Testis (tissue), 3 donors: ENCODE data around the gene SHF. TPM values are rescaled to one million over a fixed set of nuclear protein-coding genes. Genes with fewer than 3 reads are reported as not detected.

Experiments used
- DNase-seq: peaks from one replicate; pipeline ENCODE4 v3.0.0-alpha.2; 2019
- H3K27ac ChIP-seq, 2 donors: fragments of 200-600 bp; sonication (generic); one replicate each; pipeline ENCODE4 v1.5.1; 2019
- H3K27me3 ChIP-seq: fragments of 200-600 bp; sonication (generic); one replicate; pipeline ENCODE4 v1.5.1; 2019
- H3K36me3 ChIP-seq: fragments of 200-600 bp; sonication (generic); one replicate; pipeline ENCODE4 v1.5.1; 2017; ENCODE audit warnings: low read depth; ENCODE audit errors: missing control alignments
- H3K4me1 ChIP-seq: fragments of 200-600 bp; sonication (generic); one replicate; pipeline ENCODE4 v1.5.1; 2019
- H3K4me3 ChIP-seq, 2 donors: fragments of 200-600 bp; sonication (generic); one replicate each; pipeline ENCODE4 v1.5.1; 2017 to 2019
- H3K9me3 ChIP-seq: fragments of 200-600 bp; sonication (generic); one replicate; pipeline ENCODE4 v1.5.1; 2017
- POLR2A ChIP-seq: fragments of 450-650 bp; IDR thresholded peaks from one replicate; pipeline ENCODE4 v1.6.1; 2017; ENCODE audit warnings: antibody characterized with exemption, mild to moderate bottlenecking, moderate library complexity
- WGBS, 2 donors: methylation state at CpG; one replicate each; pipeline ENCODE4 v1.1.5; 2018; 5-methylcytosine and 5-hydroxymethylcytosine counted together
- intact Hi-C: fragments of 100-400 bp; cut with DNase I; formaldehyde crosslinking; loops from one replicate; pipeline ENCODE4 v1.15.1; 2023; ENCODE audit warnings: low total_unique reads
- polyA plus RNA-seq: library from polyadenylated mRNA; stranded (reverse); fragments of 350-450 nt; fragmentation: Illumina TruSeq; extraction: RNeasy Lipid Tissue Mini Kit (QIAGEN cat#74804); gene quantifications from one replicate; pipeline ENCODE4 v1.2.3, GENCODE V29; 2014; ENCODE audit warnings: low read depth, low replicate concordance; ENCODE audit not compliant: insufficient read depth
- total RNA-seq, 2 donors: library from RNA; depleted of rRNA; stranded (reverse); fragments of >200 nt; gene quantifications; one replicate each; pipeline ENCODE4 v1.2.3, GENCODE V29; 2016
- TF ChIP-seq, protein P1 (sequence below), 3 experiments: fragments of 450-650 bp in 2 of 3; fragments of 200-600 bp in 1 of 3; sonication (generic) in 1 of 3; IDR thresholded peaks; one replicate each; pipeline ENCODE4 v1.5.1; 2016 to 2019; ENCODE audit warnings: antibody characterized with exemption in 3 of 3, mild to moderate bottlenecking in 2 of 3, moderate library complexity in 1 of 3

The SHF gene
- total and polyA plus RNA-seq, 3 donors from 2014 or later = 9.3 to 13.2 (median 12.7) TPM

DNA sequence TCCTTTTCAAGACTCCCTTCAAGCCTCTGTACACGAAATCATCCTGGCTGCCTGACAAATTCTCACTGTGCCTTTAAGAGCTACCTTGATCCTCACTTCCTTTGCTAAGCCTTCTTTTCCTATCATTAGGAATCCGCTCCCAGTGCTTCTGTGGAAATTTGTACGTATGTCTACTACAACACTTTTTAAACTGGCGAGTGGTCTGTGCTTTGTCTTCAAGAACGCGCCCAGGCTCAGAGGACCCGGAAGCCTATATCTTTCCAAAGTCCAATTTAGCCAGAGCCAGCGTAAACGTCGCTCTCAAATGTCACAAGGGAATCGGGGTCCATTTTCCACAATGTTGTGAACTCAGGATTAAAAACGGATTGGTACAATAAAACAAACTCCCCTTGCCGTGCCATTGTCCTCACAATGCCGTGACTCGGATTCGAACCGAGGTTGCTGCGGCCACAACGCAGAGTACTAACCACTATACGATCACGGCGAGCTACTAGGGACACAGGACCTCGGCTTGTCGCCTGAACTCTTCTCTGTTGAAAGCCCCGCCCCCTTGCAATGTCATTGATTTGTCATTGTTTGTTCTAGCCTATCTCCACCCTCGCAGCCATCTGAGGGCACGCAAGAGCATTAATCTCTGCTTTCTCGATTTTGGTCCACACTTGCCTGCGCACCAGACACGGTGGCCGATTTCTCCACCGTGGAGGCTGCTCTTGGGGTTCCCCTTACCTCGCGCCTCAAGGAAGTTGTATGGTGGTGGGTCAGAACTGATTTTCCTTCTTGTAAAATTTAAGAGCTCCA is 12.4 kb upstream of the SHF start:
- Histone ChIP-seq H3K4me3 (peak overlapping the region; percentile 85 to 86), H3K9me3 (no peaks in the 10 kb centered on the region), H3K27me3 (no peaks in the 10 kb centered on the region), H3K4me1 (no peaks in the 10 kb centered on the region), H3K27ac (peak overlapping the region; percentile 99 to 100), H3K36me3 (no peaks in the 10 kb centered on the region)
- 0 to 1% methylated on average over 32 to 34 of the region's 34 CpGs for WGBS, 2 donors
- peak; percentile 98 for DNase-seq
- intact Hi-C loops = no loop called here
- TF ChIP-seq POLR2A = peak; percentile 69
- TF ChIP-seq, protein P1, sequence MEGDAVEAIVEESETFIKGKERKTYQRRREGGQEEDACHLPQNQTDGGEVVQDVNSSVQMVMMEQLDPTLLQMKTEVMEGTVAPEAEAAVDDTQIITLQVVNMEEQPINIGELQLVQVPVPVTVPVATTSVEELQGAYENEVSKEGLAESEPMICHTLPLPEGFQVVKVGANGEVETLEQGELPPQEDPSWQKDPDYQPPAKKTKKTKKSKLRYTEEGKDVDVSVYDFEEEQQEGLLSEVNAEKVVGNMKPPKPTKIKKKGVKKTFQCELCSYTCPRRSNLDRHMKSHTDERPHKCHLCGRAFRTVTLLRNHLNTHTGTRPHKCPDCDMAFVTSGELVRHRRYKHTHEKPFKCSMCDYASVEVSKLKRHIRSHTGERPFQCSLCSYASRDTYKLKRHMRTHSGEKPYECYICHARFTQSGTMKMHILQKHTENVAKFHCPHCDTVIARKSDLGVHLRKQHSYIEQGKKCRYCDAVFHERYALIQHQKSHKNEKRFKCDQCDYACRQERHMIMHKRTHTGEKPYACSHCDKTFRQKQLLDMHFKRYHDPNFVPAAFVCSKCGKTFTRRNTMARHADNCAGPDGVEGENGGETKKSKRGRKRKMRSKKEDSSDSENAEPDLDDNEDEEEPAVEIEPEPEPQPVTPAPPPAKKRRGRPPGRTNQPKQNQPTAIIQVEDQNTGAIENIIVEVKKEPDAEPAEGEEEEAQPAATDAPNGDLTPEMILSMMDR (IDR thresholded peaks at IDR 0.05) = peak in 1 of 3 experiments; percentile 4

GRCh38 chr15:45199136-45199810 is 11.5 kb upstream of the SHF start:
- Histone ChIP-seq H3K4me1 (no peaks in the 10 kb centered on the region), H3K9me3 (no peaks in the 10 kb centered on the region), H3K27ac (peak overlapping the region; percentile 99 to 100), H3K4me3 (peak overlapping the region; percentile 85 to 86), H3K27me3 (no peaks in the 10 kb centered on the region), H3K36me3 (no peaks in the 10 kb centered on the region)
- WGBS, 2 donors = 0 to 1% methylated on average over 25 of the region's 25 CpGs
- no peak for TF ChIP-seq POLR2A
- TF ChIP-seq, protein P1 (IDR thresholded peaks at IDR 0.05) = no peak
- DNase-seq = peak; percentile 49
- intact Hi-C loops = no loop called here

DNA sequence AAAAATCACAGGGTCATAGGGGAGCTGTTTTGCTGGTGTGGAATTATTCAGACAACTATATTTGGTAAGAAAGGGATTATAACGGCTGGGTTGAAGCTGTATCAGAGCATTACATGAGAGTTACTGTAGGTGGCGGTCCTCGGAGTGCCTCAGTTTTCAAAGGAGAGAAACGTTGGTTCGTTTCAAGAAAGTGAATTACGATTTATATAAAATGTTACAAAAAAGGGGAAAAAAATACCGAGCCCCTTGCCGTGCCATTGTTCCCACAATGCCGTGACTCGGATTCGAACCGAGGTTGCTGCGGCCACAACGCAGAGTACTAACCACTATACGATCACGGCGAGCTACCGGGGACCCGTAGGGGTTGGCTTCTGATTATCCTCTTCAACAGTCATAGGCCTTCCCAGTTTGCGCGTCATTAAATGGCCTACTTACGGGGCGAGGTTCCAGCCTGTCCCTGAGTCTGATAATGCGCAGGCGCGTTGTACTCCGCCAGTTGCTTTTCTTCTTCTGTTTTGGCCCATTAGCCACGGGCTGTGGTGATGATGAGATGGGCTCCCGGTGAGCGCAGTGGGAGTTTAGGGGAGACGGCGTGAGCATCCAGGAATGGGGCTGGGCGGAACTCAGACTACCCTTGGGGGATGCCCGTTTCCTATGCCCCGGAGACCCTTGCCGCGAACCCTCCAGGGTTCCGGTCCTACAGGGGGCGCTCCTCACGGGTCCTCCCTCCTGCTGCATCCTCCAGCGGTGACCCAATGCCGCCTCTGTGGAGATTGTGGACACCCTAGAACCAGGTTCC is 10.8 kb upstream of the SHF start:
- H3K27me3 ChIP-seq = no peaks in the 10 kb centered on the region
- WGBS, 2 donors = 0 to 1% methylated on average over 32 to 42 of the region's 42 CpGs

GRCh38 chr15:45197512-45197911 is 9.7 kb upstream of the SHF start:
- Histone ChIP-seq H3K4me1 (no peaks in the 10 kb centered on the region), H3K36me3 (no peaks in the 10 kb centered on the region), H3K9me3 (no peaks in the 10 kb centered on the region), H3K27me3 (no peaks in the 10 kb centered on the region), H3K27ac (no peak overlapping the region), H3K4me3 (no peak overlapping the region)
- no peak for DNase-seq
- no peak for TF ChIP-seq POLR2A
- TF ChIP-seq, protein P1 (IDR thresholded peaks at IDR 0.05) = no peak
- 65 to 76% methylated on average over 3 of the region's 3 CpGs for WGBS, 2 donors
- intact Hi-C loops = no loop called here

More for the DNA sequence above, 10.8 kb upstream of the SHF start:
- H3K36me3 ChIP-seq = no peaks in the 10 kb centered on the region
- peak; percentile 83 for TF ChIP-seq POLR2A
- TF ChIP-seq, protein P1 (IDR thresholded peaks at IDR 0.05) = peak; percentile 56 to 82 (median 72)
- H3K4me1 ChIP-seq = no peaks in the 10 kb centered on the region
- intact Hi-C loops = no loop called here
- DNase-seq = peak; percentile 96
- H3K9me3 ChIP-seq = no peaks in the 10 kb centered on the region
- H3K4me3 ChIP-seq = peak overlapping the region; percentile 85 to 86
- H3K27ac ChIP-seq = peak overlapping the region; percentile 99 to 100
